Spleen (tissue), 11 donors: ENCODE results near the gene GNAZ. TPM values are rescaled to one million over a fixed set of nuclear protein-coding genes. Genes with fewer than 3 reads are reported as not detected.

Experiments
- DNase-seq: peaks from one replicate; pipeline ENCODE4 v3.0.0-alpha.2; 2020
- H3K27ac ChIP-seq, 8 donors: fragments of 200-600 bp; sonication (generic) in 7 of 8; 1 replicate in 4 of 8; 2 replicates in 4 of 8; pipeline versions ENCODE4 v1.5.0 to v1.8.0; 2016 to 2021; ENCODE audit warnings: inconsistent platforms in 4 of 8, mild to moderate bottlenecking in 4 of 8, moderate library complexity in 1 of 8
- H3K27me3 ChIP-seq, 7 donors: fragments of 200-600 bp; sonication (generic) in 6 of 7; replicated peaks in 1 of 7; 1 replicate in 4 of 7; 2 replicates in 3 of 7; pipeline versions ENCODE4 v1.5.0 to v1.8.0; 2016 to 2021; ENCODE audit warnings: inconsistent platforms in 3 of 7, mild to moderate bottlenecking in 1 of 7
- H3K36me3 ChIP-seq, 6 donors: fragments of 200-600 bp; sonication (generic) in 5 of 6; 1 replicate in 4 of 6; 2 replicates in 2 of 6; pipeline versions ENCODE4 v1.5.0 to v1.8.0; 2016 to 2021; ENCODE audit warnings: inconsistent platforms in 2 of 6
- H3K4me1 ChIP-seq, 6 donors: fragments of 200-600 bp; sonication (generic) in 5 of 6; 1 replicate in 3 of 6; 2 replicates in 3 of 6; pipeline versions ENCODE4 v1.5.0 to v1.8.0; 2016 to 2021; ENCODE audit warnings: inconsistent platforms in 3 of 6
- H3K4me3 ChIP-seq, 8 donors: fragments of 200-600 bp; sonication (generic) in 7 of 8; 1 replicate in 4 of 8; 2 replicates in 4 of 8; pipeline versions ENCODE4 v1.5.0 to v1.8.0; 2016 to 2021; ENCODE audit warnings: inconsistent platforms in 4 of 8, mild to moderate bottlenecking in 4 of 8, moderate library complexity in 2 of 8
- H3K9me3 ChIP-seq, 8 donors: fragments of 200-600 bp; sonication (generic) in 7 of 8; 1 replicate in 4 of 8; 2 replicates in 4 of 8; pipeline versions ENCODE4 v1.5.0 to v1.8.0; 2016 to 2021; ENCODE audit warnings: inconsistent platforms in 4 of 8
- POLR2A ChIP-seq, 3 donors: fragments of 450-650 bp; IDR thresholded peaks; one replicate each; pipeline ENCODE4 v1.5.1; 2017; ENCODE audit warnings: antibody characterized with exemption in 3 of 3, mild to moderate bottlenecking in 1 of 3
- POLR2AphosphoS5 ChIP-seq, 3 donors: sonication (generic); formaldehyde crosslinking; IDR thresholded peaks; one replicate each; pipeline ENCODE4 v1.5.1; 2017; ENCODE audit warnings: antibody characterized with exemption in 3 of 3
- WGBS, 5 donors: extraction: QIAGEN DNeasy Blood & Tissue Kit in 3 of 5; methylation state at CpG; one replicate each; pipeline versions ENCODE4 v1.1.5 to v1.1.7; 2013 to 2018; 5-methylcytosine and 5-hydroxymethylcytosine counted together
- intact Hi-C: fragments of 100-400 bp; cut with DNase I; formaldehyde crosslinking; loops from one replicate; pipeline ENCODE4 v1.15.0; 2023; ENCODE audit warnings: low total_unique reads
- polyA plus RNA-seq, 3 donors: library from polyadenylated mRNA; stranded (reverse); fragments of 200-250 nt; gene quantifications; one replicate each; pipeline ENCODE4 v1.2.1, GENCODE V29; 2013
- total RNA-seq, 7 donors: library from RNA; depleted of rRNA in 3 of 7; stranded (reverse); fragments of >200 nt in 3 of 7; fragmentation: NEBNext Ultra II Directional in 4 of 7; extraction: Animal tissue kit (Norgen Biotek cat#: 25700) in 4 of 7; gene quantifications; one replicate each; pipeline versions ENCODE4 v1.1.0 to v1.2.1, GENCODE V29; 2016 to 2021
- TF ChIP-seq, protein P1 (sequence below), 11 experiments: fragments of 200-600 bp in 7 of 11; fragments of 450-650 bp in 4 of 11; sonication (generic) in 4 of 11; IDR thresholded peaks in 8 of 11; conservative IDR thresholded peaks in 3 of 11; 1 replicate in 7 of 11; 2 replicates in 4 of 11; pipeline versions ENCODE4 v1.4.0 to v1.8.0; 2016 to 2021; ENCODE audit warnings: antibody characterized with exemption in 11 of 11, inconsistent platforms in 4 of 11, mild to moderate bottlenecking in 1 of 11
- donor health status: healthy with polysubstance abuse.
- donor health status: DM: no; HTN: no; CAD: no; lungs with moderate emphysema.
- donor health status: DM: no; HTN: no; CAD: no.
- donor health status: Bipolar disorder and iron deficiency.
- donor health status: healthy.
- donor health status: DM: no; HTN: no; CAD: no.
- donor health status: DM: yes; HTN: yes; CAD: no.

Gene GNAZ
- total and polyA plus RNA-seq, 10 donors, result 2.3 to 11.8 (median 6.8) TPM

DNA sequence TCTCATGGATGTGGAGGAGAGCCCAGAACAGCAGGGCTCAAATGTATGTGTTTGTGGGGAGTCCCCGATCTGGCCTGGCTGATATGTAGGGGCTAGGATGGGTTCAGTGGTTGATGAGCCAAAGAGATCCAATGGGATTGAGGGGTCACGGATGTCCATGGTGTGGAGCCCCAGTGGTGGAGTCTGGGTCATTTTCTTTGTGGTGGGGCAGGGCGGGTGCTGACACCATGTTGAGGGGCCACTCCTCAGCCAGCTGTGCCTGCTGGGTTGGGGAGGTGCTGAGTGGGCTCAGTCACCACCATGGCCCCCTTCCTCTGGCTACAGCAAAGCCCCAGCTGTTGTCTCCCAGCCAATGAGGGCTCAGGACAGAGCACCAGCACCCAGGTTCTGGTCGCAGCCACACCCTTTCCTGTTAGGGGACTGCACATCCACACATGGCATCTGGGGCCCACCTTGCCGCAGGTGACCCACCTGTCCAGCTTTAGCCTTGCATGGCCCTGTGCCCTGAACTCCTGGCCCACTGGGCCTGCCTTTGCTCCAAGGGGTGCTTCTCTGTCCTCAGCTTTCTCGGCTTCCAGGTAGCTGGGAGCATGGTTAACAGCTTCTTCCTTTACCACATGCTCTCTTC lies 3.2 kb upstream of the GNAZ start:
- H3K9me3 ChIP-seq, result no peaks in the 10 kb centered on the region
- H3K4me3 ChIP-seq, result no peak overlapping the region
- intact Hi-C loops, result no loop called here
- peaks cover 0 to 33% (median 4%) of the 10 kb centered on the region in 7 donors for H3K27me3 ChIP-seq
- peak; percentile 72 for DNase-seq
- H3K27ac ChIP-seq, result no peak overlapping the region
- H3K4me1 ChIP-seq, result peaks cover 8 to 39% (median 21%) of the 10 kb centered on the region in 6 donors
- WGBS, 5 donors, result 88 to 93% (median 89%) methylated on average over 6 of the region's 6 CpGs
- no peaks in the 10 kb centered on the region for H3K36me3 ChIP-seq
- TF ChIP-seq, protein P1, sequence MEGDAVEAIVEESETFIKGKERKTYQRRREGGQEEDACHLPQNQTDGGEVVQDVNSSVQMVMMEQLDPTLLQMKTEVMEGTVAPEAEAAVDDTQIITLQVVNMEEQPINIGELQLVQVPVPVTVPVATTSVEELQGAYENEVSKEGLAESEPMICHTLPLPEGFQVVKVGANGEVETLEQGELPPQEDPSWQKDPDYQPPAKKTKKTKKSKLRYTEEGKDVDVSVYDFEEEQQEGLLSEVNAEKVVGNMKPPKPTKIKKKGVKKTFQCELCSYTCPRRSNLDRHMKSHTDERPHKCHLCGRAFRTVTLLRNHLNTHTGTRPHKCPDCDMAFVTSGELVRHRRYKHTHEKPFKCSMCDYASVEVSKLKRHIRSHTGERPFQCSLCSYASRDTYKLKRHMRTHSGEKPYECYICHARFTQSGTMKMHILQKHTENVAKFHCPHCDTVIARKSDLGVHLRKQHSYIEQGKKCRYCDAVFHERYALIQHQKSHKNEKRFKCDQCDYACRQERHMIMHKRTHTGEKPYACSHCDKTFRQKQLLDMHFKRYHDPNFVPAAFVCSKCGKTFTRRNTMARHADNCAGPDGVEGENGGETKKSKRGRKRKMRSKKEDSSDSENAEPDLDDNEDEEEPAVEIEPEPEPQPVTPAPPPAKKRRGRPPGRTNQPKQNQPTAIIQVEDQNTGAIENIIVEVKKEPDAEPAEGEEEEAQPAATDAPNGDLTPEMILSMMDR (IDR thresholded peaks at IDR 0.05 in 8 of 11, conservative IDR thresholded peaks at IDR 0.05 in 3 of 11), result no peak
- TF ChIP-seq POLR2A (IDR thresholded peaks at IDR 0.05) (no peak), POLR2AphosphoS5 (IDR thresholded peaks at IDR 0.05) (no peak)

DNA sequence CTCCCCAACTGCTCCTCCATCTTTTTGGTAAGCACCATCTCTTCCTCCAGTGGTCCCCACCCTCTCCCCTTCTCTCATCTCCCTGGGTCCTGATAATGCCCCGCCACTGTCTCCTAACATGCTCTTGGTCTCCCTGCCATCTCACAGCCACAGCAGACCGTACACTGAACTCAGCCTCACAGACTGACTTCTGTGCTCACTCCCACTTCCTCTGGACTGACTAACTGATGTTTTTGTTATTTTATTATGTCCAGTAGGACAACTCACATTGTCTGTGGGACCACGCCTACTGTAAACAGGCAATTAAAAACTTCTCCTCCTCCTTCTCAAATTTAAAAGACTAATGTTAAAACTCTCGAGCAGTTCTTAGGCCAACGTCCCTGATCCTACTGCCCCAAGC lies 2.6 kb upstream of the GNAZ start:
- Histone ChIP-seq H3K4me3 (no peak overlapping the region), H3K27me3 (peaks cover 0 to 33% (median 4%) of the 10 kb centered on the region in 7 donors), H3K9me3 (no peaks in the 10 kb centered on the region), H3K27ac (no peak overlapping the region), H3K36me3 (no peaks in the 10 kb centered on the region), H3K4me1 (peaks cover 8 to 39% (median 21%) of the 10 kb centered on the region in 6 donors)
- intact Hi-C loops, result no loop called here
- 70 to 78% (median 76%) methylated on average over 5 of the region's 5 CpGs for WGBS, 5 donors
- TF ChIP-seq, protein P1 (IDR thresholded peaks at IDR 0.05 in 8 of 11, conservative IDR thresholded peaks at IDR 0.05 in 3 of 11), result no peak
- TF ChIP-seq POLR2AphosphoS5 (IDR thresholded peaks at IDR 0.05) (no peak), POLR2A (IDR thresholded peaks at IDR 0.05) (no peak)
- DNase-seq, result peak; percentile 20

DNA sequence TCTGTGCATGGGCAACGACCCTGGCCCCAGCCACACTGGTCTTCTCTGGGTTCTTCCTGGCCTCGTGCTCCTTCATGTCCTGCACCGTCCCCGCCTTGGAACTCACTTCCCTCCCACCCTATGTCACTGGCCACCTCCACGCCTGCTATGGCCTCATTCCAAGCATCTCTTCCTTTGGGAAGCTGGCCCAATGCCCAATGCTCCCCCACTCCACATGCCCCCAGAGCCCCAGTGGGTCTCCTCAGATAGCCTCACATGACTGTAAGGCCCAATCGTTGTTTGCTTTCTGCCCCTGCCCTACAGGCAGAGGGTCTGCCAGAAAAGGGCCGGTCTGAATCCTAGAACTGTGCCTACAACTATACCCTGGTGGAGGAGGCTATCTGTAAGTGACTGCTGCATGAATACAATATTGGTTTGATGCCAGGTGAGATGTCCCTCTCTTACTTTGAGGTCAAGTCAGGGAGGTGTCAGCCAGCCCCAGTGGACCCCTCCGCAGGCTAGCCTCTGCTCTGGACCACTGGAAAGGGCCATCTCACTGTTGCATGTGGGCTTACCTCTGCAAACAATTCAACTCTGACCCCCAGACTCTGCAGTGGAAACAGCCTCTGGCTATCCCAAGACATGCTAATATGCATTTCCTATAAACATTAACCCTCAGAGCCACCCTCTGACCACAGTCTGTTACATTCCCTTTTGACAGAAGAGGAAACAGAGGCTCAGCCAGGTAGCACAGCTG lies 2.1 kb upstream of the GNAZ start:
- H3K27ac ChIP-seq, result no peak overlapping the region
- H3K4me1 ChIP-seq, result peaks cover 8 to 39% (median 21%) of the 10 kb centered on the region in 6 donors
- H3K36me3 ChIP-seq, result no peaks in the 10 kb centered on the region
- H3K4me3 ChIP-seq, result no peak overlapping the region
- intact Hi-C loops, result no loop called here
- 68 to 80% (median 73%) methylated on average over 7 to 8 of the region's 8 CpGs for WGBS, 5 donors
- H3K9me3 ChIP-seq, result no peaks in the 10 kb centered on the region
- DNase-seq, result peak; percentile 58
- peaks cover 0 to 37% (median 4%) of the 10 kb centered on the region in 7 donors for H3K27me3 ChIP-seq
- TF ChIP-seq POLR2AphosphoS5 (IDR thresholded peaks at IDR 0.05) (no peak), POLR2A (IDR thresholded peaks at IDR 0.05) (no peak)
- TF ChIP-seq, protein P1 (IDR thresholded peaks at IDR 0.05 in 8 of 11, conservative IDR thresholded peaks at IDR 0.05 in 3 of 11), result no peak

DNA sequence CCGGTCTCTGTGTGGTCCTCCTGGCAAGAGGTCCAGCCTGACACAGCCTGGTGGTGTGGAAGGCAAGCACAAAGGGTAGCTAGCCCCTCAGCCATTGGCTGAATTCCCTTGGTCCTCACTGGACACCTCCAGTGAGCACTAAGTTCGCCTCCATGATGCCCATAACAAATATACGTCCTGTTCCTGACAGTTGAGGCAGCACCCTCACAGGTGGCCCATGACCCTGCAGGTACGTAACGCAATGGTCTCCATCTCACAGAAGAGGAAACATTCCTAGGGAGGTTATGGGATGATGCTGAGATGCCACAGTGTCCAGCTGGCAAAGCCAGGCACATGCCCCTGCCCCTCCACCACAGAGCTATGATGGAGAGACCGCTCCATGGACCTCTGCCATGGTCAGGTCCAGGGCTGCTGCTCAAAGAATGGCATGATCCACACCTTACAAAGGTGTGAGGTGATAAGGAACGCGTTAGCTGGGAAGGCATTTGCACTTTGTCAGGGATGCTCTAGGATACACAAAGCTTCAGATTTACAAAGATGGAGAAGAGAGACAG lies 1.4 kb upstream of the GNAZ start:
- peak; percentile 50 for DNase-seq
- Histone ChIP-seq H3K36me3 (no peaks in the 10 kb centered on the region), H3K4me3 (peak overlapping the region in 1 of 8 donors; percentile 64), H3K9me3 (no peaks in the 10 kb centered on the region), H3K27me3 (peaks cover 0 to 37% (median 4%) of the 10 kb centered on the region in 7 donors), H3K4me1 (peaks cover 8 to 39% (median 21%) of the 10 kb centered on the region in 6 donors), H3K27ac (peak overlapping the region in 1 of 8 donors; percentile 65)
- intact Hi-C loops, result no loop called here
- 83 to 92% (median 87%) methylated on average over 8 of the region's 8 CpGs for WGBS, 5 donors
- TF ChIP-seq POLR2AphosphoS5 (IDR thresholded peaks at IDR 0.05), result no peak
- no peak for TF ChIP-seq POLR2A (IDR thresholded peaks at IDR 0.05)
- TF ChIP-seq, protein P1 (IDR thresholded peaks at IDR 0.05 in 8 of 11, conservative IDR thresholded peaks at IDR 0.05 in 3 of 11), result no peak
